Colonic mucosa (tissue), 4 donors: ENCODE data around the gene FAM217A. TPM values are rescaled to one million over a fixed set of nuclear protein-coding genes. Genes with fewer than 3 reads are reported as not detected.
A peak's percentile ranks its signal among the peaks of the same experiment; 100 is the strongest.

ENCODE experiments used
- DNase-seq: peaks from one replicate; pipeline ENCODE4 v3.0.0-alpha.2; 2020
- H3K27ac ChIP-seq: fragments of 200-600 bp; one replicate; pipeline ENCODE4 v1.8.0; 2021
- H3K27me3 ChIP-seq: fragments of 200-600 bp; one replicate; pipeline ENCODE4 v1.8.0; 2021
- H3K36me3 ChIP-seq: fragments of 200-600 bp; one replicate; pipeline ENCODE4 v1.8.0; 2021
- H3K4me1 ChIP-seq: fragments of 200-600 bp; one replicate; pipeline ENCODE4 v1.8.0; 2021; ENCODE audit warnings: mild to moderate bottlenecking
- H3K4me3 ChIP-seq: fragments of 200-600 bp; one replicate; pipeline ENCODE4 v1.8.0; 2021
- H3K9ac ChIP-seq, 2 donors: one replicate each; pipeline ENCODE4 v1.7.0; 2013; ENCODE audit warnings: control low read depth in 2 of 2, low read depth in 2 of 2, low read length in 2 of 2
- H3K9me3 ChIP-seq: fragments of 200-600 bp; one replicate; pipeline ENCODE4 v1.8.0; 2021
- intact Hi-C: fragments of 100-400 bp; cut with DNase I; formaldehyde crosslinking; loops from one replicate; pipeline ENCODE4 v1.14.1; 2022
- total RNA-seq, 2 donors: library from RNA; stranded (reverse); fragmentation: NEBNext Ultra II Directional in 1 of 2; extraction: Animal tissue kit (Norgen Biotek cat#: 25700) in 1 of 2; gene quantifications; one replicate each; pipeline ENCODE4 v1.2.1, GENCODE V29; 2021
- TF ChIP-seq, protein P1 (sequence below): fragments of 200-600 bp; IDR thresholded peaks from one replicate; pipeline ENCODE4 v1.8.0; 2022; ENCODE audit warnings: antibody characterized with exemption, mild to moderate bottlenecking
- donor health status: healthy.
- donor health status: DM: no; HTN: no; CAD: no.
- donor health status: DM: no; HTN: no; CAD: no.

FAM217A gene
- total RNA-seq, 2 donors from 2014 or later: not detected

DNA sequence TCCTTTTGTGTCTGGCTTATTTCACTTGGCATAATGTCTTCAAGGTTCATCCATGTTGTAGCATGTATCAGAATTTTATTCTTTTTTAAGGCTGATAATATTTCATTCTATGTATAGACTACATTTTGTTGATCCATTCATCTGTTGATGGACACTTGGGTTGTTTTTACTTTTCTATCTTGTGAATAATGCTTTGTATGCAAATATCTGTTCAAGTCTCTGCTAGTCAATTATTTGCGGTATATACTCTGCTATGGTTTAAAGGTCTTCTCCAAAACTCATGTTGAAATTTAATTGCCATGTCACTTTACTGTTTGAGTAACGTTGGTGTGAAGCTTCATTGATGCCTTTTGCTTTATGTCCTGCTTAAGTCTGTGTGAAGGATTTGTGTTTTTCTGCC, 28.9 kb upstream of the FAM217A start:
- TF ChIP-seq, protein P1, sequence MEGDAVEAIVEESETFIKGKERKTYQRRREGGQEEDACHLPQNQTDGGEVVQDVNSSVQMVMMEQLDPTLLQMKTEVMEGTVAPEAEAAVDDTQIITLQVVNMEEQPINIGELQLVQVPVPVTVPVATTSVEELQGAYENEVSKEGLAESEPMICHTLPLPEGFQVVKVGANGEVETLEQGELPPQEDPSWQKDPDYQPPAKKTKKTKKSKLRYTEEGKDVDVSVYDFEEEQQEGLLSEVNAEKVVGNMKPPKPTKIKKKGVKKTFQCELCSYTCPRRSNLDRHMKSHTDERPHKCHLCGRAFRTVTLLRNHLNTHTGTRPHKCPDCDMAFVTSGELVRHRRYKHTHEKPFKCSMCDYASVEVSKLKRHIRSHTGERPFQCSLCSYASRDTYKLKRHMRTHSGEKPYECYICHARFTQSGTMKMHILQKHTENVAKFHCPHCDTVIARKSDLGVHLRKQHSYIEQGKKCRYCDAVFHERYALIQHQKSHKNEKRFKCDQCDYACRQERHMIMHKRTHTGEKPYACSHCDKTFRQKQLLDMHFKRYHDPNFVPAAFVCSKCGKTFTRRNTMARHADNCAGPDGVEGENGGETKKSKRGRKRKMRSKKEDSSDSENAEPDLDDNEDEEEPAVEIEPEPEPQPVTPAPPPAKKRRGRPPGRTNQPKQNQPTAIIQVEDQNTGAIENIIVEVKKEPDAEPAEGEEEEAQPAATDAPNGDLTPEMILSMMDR: no peak
- Histone ChIP-seq H3K4me3 (no peak overlapping the region), H3K36me3 (no peaks in the 10 kb centered on the region), H3K4me1 (peaks cover 7% of the 10 kb centered on the region), H3K9me3 (no peaks in the 10 kb centered on the region), H3K9ac (no peak overlapping the region), H3K27ac (no peak overlapping the region), H3K27me3 (no peaks in the 10 kb centered on the region)
- intact Hi-C loops: no loop called here
- no peak for DNase-seq

DNA sequence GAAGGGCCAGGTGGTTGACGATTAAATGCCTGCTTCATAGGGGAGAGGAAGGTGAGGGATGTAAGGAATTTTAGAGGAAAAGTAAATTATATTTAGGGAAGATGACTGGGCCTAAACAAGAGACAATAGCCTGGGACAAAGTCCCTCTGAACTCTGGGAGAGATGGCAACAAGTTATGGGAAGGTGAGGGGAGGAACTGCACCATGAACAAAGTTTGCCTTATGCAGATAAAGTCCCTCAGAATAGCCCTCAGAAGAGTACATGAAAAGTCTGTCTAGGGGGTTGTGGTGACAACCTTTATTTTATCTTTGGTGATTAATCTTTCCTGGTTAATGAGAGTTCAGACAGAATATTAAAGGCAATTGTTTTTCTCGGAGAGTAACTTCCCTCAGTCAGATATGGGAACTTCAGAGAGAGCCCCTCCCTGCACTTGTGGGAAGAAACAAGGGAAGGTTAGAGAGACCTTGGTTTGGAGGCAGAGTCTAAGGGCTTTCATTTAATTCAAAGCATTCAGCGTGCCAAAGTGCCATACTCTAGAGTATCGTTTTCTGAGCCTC, 27.1 kb upstream of the FAM217A start:
- H3K27me3 ChIP-seq: no peaks in the 10 kb centered on the region
- no peaks in the 10 kb centered on the region for H3K36me3 ChIP-seq
- no peak overlapping the region for H3K9ac ChIP-seq
- no peak overlapping the region for H3K4me3 ChIP-seq
- no peak overlapping the region for H3K27ac ChIP-seq
- intact Hi-C loops: no loop called here
- peaks cover 7% of the 10 kb centered on the region for H3K4me1 ChIP-seq
- H3K9me3 ChIP-seq: no peaks in the 10 kb centered on the region
- TF ChIP-seq, protein P1: no peak
- no peak for DNase-seq

DNA sequence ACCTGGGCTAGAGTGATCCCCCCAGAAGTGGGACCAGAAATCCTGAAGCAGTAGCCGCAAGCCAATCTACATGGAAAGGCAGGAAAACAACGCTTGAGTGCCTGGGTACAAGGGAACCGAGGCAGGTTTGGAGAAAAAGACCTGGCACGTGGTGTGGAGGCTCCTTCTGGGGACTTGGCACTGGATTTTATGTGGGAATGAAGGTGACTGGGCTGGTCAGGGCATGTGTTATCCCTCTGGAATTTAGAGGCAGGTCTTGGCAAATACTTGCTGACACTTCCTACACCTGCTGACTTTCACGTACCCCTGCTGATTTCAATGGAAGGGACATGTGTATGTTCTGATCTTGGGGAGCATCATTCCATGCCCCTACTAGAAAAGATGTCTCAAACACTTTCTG, 25.0 kb upstream of the FAM217A start:
- no peak overlapping the region for H3K27ac ChIP-seq
- H3K9ac ChIP-seq: no peak overlapping the region
- no peak overlapping the region for H3K4me3 ChIP-seq
- intact Hi-C loops: no loop called here
- no peaks in the 10 kb centered on the region for H3K9me3 ChIP-seq
- no peaks in the 10 kb centered on the region for H3K27me3 ChIP-seq
- DNase-seq: peak; percentile 35
- TF ChIP-seq, protein P1: no peak
- peaks cover 7% of the 10 kb centered on the region for H3K4me1 ChIP-seq
- H3K36me3 ChIP-seq: no peaks in the 10 kb centered on the region

DNA sequence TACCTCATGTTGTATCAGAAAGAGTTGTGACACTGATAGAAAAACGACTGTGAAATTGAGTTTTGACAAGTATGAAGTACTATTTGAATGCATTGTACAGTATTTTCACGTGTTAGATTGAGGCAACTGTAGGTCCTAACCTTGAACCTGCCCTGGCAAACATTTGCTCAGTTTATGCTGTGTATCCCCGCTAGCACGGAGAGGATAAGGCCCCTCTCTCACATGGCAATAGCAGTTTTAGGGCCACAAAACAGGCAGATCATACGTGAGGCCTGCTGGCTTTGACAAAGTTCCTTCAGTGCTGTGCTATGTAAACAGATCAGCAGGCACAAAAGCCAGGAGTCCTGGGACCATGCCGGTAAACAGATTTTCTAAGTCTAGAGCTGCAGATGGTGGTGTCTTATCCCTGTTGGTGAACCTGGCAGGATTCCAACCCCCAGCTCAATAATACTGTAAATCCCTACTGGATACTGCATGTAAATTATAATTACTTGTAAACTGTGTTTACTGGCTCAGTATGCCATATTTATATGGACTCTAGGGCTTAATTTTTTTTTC, 23.8 kb upstream of the FAM217A start:
- Histone ChIP-seq H3K9me3 (no peaks in the 10 kb centered on the region), H3K4me1 (peaks cover 3% of the 10 kb centered on the region), H3K27ac (peak overlapping the region; percentile 8), H3K4me3 (no peak overlapping the region), H3K9ac (peak overlapping the region; percentile 33 to 48), H3K36me3 (no peaks in the 10 kb centered on the region), H3K27me3 (no peaks in the 10 kb centered on the region)
- TF ChIP-seq, protein P1: no peak
- peak; percentile 49 for DNase-seq
- intact Hi-C loops: no loop called here

DNA sequence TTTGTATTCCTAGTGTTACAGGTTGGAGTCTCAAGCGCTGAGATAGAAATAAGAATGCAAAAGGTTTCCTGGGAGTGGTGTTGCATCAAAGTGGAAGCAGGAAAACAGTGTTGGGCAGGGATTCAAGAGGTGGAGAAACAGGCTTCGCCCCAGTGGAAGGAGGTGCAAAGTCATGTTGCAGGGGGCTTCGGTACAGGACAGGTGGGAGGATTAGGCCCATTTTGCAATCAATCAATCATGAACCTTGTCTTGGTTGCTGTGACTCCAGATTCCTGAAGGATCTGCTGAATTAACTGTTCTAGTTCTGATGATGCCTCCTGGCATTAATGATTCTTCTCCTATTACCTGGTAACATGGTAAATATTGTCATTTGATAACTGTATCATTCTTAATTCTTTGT, 22.4 kb upstream of the FAM217A start:
- no peaks in the 10 kb centered on the region for H3K9me3 ChIP-seq
- no peaks in the 10 kb centered on the region for H3K36me3 ChIP-seq
- DNase-seq: no peak
- H3K4me3 ChIP-seq: no peak overlapping the region
- TF ChIP-seq, protein P1: no peak
- intact Hi-C loops: no loop called here
- peaks cover 3% of the 10 kb centered on the region for H3K4me1 ChIP-seq
- H3K27me3 ChIP-seq: no peaks in the 10 kb centered on the region
- no peak overlapping the region for H3K9ac ChIP-seq
- no peak overlapping the region for H3K27ac ChIP-seq
